ENCODE results near the gene NCAN.

GRCh38 chr19:19214892-19215291 is 3.1 kb downstream of the NCAN start:
- no peak for TF ChIP-seq CTCF (IDR thresholded peaks at IDR 0.05)
- no peak for TF ChIP-seq EP300 (IDR thresholded peaks at IDR 0.05)
